GM21367 (cell line): ENCODE data around the gene GAK.

ENCODE experiments used
- ATAC-seq: cut with Tn5 transposase; IDR thresholded peaks from one replicate; pipeline ENCODE4 v1.9.1; 2021; ENCODE audit not compliant: unreplicated experiment

Gene GAK

DNA sequence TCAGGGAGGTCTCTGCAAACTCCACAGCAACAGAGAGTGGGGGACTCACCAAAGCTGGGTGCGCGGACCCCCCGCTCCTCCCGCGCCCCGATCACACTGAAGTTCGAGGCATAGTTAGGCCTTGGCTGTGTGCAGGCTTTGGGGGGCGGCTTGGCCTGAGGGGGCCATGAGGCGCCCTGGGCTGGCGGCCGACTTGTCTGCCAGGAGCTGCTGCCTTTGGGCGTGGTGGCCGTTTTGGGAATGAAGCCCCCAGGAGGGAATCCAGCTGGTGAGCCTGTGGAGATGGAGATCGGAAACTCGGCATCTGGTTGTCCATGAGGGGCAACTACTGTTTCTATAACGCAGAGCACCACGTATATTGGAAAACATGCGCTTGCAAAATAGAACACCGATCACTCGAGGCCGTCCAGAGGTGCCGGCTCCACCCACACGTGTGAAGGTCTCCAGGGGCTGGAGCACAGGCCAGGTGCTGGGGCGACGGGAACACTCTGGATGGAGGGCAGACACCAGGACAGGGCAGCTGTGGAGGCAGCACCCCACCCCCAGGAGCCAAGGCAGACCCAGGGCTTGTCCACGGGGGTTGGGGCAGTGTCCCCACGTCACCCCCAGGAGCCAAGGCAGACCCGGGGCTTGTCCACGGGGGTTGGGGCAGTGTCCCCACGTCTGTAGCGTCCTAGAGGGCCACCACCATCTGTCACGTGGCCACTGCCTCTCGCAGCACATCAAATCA, 80.2 kb downstream of the GAK start:
- ATAC-seq: no peak

DNA sequence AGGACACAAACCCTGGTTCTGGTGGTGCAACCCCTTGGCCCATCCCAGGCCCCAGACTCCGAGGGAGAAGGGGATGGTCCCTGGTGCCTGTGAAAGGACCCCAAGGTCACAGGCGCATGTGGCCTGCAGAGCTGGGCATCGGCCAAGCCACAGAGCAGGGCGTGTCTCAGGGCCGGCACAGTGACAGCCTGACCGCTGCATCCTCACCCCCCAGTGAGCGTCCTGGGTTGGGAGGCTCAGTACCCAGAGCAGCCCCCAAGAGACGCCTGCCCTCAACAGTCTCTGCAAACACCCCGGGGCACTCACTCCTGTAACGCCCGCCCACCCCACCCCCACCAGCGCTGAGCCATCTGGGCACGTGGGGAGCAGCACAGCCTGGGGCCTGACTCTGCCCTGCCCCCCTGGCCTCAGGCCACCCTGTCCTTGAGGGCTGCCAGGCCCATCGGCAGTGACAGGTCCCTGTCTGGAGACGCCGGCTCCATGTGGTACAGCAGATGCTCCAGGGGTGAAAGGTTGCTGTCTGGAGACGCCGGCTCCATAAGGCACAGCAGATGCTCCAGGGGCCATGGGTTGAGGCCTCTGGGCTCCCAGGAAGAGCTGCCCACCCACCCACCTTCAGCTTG, 81.7 kb downstream of the GAK start:
- ATAC-seq: no peak

DNA sequence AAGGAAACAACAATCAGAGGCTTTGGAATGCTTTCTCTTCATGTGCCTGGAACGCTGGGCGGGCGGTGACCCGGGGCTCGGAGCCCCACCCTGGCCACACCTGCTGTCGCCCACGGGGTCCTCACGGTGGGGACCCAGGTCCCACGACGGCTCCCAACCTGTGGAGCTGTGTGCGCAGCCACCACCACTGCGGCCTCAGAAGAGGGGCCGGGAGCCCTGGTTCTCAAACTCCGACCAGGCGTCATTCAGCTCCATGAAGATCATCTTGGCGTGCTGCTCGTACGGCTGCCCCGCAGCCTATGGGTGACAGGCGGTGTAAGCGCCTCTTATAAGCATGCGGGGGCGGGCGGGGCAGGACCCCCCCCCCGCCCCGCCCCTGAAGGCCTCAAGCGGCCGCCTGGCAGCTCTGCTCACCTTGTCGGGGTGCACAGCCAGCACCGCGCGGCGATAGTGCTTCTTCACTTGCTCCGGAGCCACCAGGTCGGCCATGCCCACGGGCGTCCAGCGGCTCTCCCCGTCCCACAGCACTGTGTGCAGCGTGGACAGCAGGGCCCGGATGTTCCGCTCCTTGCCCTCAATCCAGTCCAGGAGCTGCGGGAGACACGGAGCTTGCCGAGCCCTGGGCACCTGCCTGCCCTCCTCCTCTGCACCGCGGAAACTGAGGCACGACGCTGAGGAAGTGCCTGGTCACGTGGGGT, 82.5 kb downstream of the GAK start:
- no peak for ATAC-seq

DNA sequence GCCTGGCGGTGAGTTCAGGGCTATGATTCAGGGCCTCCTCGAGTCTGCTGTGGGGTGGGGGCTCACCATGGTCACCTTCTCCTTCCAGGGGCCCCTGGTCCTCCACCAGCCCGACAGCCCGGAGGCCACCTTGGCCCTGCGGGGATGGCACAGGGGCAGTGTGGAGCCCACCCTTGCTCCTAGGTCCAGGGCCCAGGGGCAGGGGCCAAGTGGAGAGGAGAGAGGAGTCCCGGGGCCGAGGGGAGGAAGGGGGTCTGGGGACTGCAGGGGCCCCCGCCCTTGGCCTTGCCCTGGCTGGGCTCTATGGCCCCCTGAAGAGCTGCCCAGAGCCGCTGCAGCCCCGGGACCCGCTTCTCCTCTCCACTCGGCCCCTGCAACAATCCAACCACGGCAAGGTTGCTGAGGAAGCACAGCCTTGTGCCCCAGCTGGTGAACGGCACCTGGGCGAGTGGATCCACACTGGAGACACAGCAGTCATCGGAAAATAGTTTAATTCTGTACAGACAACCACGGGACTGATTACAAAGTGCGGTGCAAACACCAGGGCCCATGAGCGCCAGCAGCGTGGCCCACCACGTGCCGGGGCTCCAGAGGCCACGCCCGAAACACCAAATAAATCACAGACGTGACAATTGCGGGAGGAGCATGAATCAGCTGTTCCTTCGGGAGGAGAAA, 83.2 kb downstream of the GAK start:
- no peak for ATAC-seq

DNA sequence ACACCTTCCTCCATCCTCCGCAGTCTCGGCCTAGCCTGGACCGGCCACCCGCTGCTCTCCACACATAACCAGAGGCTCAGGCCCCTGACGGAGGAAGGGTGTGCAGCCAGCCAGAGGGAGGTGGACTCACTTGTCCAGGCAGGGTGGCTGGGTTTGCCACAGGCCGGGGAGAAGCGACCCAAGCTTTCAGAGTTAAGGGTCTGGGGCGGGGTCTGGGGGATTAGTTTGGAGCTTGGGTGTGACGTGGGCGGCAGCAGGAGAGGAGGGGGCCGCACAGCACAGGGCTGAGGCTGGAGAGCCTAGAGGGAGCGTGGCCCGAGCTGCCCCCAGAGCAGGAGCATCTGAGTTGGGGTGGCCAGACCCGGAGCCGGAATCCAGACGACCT, 83.8 kb downstream of the GAK start:
- ATAC-seq: no peak

DNA sequence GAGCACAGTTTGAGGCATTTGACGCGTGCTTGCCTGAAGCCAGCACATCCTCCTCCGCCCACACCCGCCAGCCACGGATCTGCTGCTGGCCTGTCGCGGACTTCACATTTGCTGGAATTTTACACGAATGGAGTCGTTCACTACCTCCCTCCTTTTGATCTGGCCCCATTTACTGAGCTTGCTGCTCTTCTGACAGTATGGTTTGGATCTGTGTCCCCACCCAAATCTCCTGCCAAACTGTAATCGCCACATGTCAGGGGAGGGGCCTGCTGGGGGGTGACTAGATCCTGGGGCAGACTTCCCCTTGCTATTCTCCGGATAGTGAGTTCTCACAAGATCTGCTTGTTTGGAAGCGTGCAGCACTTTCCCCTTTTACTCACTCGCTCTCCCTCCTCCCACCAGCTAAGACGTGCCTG, 86.3 kb downstream of the GAK start:
- no peak for ATAC-seq

DNA sequence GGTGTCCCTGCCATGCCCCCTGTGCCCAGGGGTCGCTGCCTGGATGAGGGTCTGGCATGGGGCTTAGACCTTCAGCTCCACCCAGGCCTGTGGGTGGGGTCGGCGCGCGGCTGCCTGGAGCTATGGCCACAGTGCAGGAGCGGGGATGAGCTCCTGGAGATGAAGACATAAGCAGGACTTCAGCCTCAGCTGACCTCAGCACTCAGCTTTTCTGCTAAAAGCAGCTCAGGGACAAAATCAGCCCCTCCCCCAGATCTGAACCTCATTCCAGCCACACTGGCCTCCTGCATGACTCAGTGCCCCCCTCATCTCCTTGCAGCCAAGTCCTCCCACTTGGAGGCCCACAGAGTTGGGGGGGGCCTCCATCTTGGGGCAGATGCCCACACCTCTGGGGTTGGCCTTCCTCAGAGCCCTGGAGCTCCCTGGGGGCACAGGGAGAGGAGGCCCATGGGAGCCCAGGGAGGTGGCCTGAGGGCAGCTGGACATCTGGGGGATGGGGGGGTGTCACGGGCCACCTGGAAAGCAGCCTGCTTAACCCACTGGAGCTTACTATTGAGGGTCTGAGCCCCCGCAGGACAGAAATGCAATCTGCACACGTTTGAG, 86.8 kb downstream of the GAK start:
- ATAC-seq: no peak

DNA sequence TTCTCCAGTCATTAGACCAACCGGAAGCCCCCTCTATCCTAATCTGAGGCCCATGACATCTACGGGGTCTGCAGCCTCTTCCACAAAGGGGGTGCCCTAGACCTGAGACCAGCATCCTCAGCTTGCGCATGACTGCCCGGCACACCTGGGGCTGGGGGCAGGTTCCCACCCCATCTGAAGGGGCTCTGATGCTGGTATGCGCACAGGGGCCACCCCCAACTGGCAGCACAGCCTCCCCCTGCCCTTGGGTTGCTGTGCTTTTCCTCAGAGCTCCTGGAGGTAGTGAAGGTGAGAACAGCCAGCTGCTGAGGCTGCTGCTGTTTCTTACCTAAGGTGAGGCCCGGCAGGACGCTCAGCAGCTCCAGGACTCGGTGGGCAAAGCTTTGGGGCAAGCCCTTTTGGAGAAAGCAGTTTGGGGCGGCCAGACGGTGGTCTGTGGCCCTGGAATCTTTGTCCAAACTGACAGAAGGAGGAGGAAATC, 87.3 kb downstream of the GAK start:
- no peak for ATAC-seq

DNA sequence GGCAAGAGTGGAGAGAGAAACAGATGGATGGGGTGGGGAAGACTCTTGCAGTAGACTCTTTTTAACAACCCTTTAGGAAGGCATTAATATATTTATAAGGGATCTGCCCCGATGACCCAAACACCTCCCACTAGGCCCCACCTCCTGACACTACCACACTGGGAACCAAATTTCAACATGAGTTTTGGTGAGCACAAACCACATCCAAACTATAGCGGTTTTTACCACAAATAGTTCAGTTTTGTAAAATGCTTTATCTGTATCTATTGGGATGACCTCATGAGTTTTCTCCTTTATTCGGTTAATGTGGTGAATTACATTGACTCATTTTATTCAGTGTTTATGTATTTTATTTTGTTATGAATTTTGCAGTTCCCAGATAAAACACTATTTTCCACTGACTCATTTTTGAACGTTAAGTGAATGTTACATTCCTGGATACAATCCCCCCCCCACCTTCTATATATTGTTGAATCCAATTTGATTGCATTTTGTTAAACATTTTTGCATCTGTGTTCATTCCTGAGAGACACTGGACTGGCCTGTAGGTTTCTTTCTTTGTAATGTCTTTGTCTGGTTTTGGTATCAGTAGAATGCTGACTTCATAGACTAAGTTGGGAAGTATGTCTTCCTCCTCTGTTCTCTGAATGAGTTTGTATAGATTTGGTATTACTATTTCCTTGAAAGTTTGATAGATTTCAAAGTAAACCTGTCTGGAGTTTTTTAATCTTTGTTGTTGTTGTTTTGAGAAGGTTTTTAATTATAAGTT, 92.3 kb downstream of the GAK start:
- ATAC-seq: no peak

DNA sequence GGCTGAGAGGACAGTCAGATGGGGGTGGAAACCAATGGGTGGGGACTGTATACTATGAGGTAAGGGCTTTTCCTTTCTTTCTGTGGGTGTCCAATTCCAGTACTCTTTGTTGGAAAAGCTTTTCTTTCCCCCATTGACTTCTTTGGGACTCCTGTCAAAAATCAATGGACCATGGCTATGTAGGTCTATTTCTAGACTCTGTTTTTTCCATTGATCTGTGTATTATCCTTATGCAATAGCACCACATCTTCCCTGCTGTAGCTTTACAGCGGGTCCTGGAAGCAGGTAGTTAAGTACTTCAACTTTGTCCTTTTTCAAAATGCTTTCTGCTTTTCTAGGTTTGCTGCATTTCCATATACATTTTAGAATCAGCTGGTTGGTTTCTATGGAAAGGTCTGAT, 94.3 kb downstream of the GAK start:
- ATAC-seq: no peak

DNA sequence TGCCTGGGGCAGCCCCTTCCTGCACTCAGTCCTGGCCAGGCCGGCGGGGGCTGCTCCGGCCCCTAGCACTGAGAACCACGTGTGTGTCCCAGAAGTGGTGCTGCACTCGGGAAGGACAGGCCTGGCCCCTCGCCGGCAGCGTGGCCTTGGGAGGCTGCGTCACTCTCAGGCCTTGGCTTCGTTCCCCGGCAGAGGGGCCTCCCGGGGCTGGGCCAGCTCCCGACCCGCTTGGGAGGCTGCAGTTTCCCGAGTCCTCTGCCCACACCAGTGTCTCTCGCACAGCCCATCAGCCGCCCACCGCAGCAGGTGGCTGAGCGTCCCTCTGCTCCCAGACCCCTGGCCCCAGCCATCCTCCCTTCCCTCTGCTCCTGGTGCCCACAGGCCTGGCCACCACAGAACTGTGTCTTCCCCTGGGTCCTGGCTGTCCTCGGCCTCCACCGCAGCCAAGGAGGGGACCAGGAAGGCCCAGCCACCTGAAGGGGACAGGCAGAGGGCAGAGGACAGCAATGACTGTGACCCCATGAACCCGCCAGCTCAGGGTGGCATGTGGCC, 95.3 kb downstream of the GAK start:
- no peak for ATAC-seq

DNA sequence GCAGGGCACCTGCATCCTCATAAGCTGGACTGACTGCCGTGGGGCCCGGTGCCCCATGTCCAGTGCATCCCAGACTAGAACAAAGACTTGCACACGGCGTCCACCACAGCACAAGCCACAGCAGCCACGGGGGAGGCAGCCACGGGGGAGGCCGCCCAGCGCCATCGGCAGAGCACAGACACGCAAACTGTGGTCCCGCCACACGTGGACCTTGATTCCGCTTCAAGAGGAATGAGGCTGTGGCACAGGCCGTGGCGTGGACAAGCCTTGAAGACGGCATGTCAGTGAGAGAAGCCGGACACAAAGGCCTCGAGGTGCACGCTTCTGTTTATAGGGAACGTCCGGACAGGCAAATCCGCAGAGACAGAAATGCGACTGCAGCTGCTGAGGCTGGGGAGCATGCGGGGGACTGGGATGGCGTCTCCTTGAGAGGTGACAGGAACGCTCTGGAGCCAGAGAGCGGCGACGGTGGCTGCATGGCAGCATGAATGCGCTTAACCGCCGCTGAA, 96.1 kb downstream of the GAK start:
- no peak for ATAC-seq

DNA sequence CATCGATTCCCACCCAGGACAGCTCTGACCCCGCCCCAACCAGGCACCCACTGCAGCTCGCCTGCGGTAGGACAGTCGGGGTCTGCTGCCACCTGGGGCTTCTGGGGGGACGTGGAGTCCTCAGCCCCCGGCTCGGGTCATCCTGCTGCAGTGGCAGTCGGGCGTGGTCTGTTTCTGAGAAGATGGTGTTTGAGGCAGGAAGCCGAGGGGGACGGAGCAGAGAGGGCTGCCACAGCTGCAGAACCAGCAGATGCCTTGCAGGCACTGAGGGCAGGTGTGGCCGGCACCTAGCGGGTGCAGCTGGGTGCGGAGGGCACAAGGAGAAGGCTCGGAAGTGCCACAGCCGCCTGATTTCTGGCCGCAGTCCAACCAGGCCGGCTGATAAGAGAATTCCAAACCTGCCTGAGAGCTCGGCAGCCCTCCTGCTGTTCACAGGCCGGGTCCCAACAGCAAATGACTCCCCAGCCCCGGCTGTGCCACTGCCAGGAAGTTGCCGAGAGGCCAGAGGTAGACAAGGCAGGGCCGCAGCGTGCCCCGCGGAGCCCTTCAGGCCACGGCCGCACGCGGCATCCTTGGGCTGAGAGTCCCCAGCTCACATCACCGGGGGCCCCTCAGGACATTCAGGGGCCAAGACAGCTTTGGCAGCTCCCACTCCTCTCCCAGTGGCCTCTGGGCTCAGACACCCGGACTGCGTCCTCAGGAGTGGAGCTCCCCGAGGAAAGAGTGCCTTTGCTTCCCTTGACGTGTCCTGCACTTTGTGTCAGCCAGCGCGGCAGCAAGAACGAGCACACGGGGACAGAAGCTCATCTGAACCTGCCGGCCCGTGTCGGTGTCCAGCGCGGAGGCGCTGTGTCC, 96.7 kb downstream of the GAK start:
- no peak for ATAC-seq

DNA sequence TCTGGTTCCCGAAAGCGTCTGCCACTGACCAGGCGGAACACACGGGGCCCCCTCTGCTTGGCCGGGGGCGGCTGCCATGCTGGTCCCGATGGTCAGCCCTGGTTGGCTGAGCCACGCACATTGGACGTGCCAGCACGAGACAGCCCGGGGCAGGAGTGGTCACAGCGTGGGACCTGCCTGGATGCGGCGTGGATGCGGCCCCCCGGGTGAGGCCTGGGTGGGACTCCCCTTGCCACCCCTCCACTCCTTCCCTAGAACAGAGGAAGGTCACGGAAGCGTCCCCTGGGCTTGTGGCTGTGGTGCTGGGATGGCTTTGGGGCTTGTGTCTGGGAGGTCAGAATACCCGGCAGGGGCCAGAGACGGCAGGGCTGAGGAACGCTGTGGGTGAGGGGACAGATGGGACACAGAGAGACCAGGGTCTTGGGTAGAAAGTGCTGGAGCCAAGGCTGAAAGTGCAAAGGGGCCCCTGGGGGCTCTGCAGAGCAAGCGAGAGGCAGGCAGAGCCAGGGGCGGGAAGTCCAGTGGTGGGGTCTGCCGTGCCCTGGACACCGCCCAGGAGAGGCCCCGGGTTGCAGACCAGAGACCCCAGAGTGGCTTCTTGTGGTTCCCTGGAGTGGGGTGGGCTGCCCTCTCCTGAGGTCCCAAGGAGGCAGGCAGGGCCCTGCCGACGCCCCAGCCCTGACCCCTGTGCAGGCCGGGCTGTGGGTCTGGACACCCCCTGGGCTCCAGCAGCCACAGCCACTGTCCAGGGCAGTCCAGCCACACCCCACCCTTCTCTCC, 97.6 kb downstream of the GAK start:
- no peak for ATAC-seq

DNA sequence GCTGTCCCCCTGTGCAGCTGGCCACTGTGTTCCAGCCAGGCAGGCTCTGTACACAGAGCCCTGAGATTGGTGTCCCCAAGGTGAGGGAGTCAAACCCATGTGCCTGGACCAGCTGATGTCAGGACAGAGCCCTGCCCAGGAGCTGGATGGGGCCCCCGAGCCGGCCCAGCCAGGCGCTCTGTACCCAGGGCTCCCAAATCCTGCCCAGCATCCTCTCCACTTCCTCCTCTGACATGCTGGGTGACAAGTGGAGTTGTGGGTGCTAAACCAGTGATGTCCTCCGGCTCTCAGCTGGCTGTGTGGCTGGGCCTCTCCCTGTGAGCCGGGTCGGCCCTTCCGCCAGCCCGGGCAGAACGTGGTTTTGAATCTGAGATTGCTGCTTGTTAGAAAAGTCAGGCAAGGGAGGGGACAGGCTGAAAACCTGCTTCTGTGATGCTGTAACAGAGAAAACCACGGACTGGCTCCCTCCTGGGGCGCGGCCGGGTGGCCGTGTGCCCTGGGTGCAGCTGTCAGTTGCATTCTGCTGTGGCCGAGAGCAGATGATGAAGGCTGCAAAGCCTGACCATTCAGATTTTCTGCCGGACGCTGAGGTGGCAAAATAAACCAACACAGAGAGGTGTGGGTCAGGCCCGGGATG, 98.3 kb downstream of the GAK start:
- no peak for ATAC-seq

DNA sequence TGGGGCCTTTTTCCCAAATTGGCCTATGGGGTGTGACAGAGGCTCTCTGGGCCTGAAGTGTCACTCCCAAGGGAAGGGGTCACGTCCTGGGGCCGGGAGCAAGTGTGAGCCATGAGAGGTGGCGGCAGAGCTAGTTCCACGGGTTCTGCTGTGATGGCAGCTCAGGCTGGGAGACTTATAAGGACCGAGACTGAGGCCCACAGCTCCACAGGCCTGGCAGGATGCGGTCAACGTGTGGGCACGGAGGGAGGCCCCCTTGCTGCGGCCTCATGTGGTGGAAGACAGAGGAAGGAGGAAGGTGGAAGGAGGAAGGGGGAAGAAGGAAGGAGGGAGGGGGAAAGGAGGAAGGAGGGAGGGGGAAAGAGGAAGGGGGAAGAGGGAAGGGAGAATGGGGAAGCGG, 99.0 kb downstream of the GAK start:
- ATAC-seq: no peak

DNA sequence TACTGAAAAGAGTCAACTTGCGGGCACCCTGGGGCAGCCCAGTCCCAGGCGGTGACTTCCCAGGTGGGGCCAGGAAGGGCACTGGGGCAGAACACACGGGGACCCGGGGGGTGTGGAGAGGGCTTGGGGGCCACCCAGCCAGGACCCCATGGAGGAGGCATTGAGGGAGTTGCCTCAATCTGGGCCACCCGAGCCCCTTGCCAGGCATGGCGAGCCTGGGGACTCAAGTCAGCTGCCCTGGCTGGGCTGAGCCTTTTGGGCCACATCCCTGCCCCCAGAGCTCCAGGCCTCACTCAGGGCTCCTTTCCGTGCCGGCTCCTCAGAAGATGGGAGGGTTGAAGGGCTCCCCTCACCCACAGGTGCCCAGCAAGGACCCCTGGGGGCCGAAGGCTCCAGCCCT, 99.6 kb downstream of the GAK start:
- ATAC-seq: no peak

DNA sequence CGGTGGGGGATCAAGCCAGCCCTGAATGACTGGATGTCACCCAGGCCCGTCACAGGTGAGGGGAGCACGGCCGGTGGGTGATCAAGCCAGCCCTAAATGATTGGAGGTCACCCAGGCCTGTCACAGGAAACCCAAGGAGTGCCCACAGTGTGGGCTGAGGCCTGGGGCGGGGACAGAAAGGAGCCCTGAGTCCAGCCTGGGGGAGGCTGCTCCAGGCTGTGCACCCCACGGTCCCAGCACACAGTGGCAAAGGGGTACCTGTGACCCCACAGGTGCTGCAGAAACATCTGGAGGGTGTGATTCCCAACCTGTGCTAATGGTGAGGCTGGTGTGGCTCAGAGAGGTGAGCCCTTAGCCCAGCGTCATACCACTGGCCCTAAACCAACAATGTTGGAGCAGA, 100.0 kb downstream of the GAK start:
- ATAC-seq: no peak
